ENCODE measurements around the gene EIF3B. TPM values are rescaled to one million over a fixed set of nuclear protein-coding genes. Genes with fewer than 3 reads are reported as not detected.
A peak's percentile ranks its signal among the peaks of the same experiment; 100 is the strongest.

Gene EIF3B
- total and polyA plus RNA-seq, 4 donors: 27.4 to 98.8 (median 60.8) TPM

GRCh38 chr7:2309889-2310331, 44.7 kb upstream of the EIF3B start:
- no peaks in the 10 kb centered on the region for H3K9me3 ChIP-seq (ENCODE audit: control insufficient read depth in 4 of 4, low read length in 3 of 4)
- 76% methylated on average over 20 of the region's 20 CpGs for WGBS
- DNase-seq (ENCODE audit: low spot score): no peak
- no peaks in the 10 kb centered on the region for H3K27me3 ChIP-seq (ENCODE audit: control insufficient read depth in 4 of 4, insufficient read depth in 4 of 4, low read length in 3 of 4)
- peaks cover 0 to 10% (median 5%) of the 10 kb centered on the region in 4 donors for H3K4me1 ChIP-seq (ENCODE audit: control insufficient read depth in 4 of 4, insufficient read depth in 4 of 4, low read length in 3 of 4)
- no peak overlapping the region for H3K9ac ChIP-seq (ENCODE audit: low read depth in 1 of 2, low read length in 2 of 2)
- TF ChIP-seq MAX (IDR thresholded peaks at IDR 0.05) (no peak), RXRA (IDR thresholded peaks at IDR 0.05) (peak in 1 of 2 donors; percentile 50), NR2F2 (IDR thresholded peaks at IDR 0.05) (peak; percentile 66), HNF4G (IDR thresholded peaks at IDR 0.05) (no peak), SP1 (IDR thresholded peaks at IDR 0.05) (peak; percentile 32)
- H3K4me3 ChIP-seq (ENCODE audit: low read depth in 1 of 3, low read length in 3 of 3): no peak overlapping the region
- peak overlapping the region; percentile 6 to 25 for H3K27ac ChIP-seq (ENCODE audit: low read depth in 1 of 2, low read length in 2 of 2)
- no peaks in the 10 kb centered on the region for H3K36me3 ChIP-seq (ENCODE audit: control insufficient read depth in 4 of 4, insufficient read depth in 3 of 4, low read depth in 1 of 4, low read length in 3 of 4)

- peaks cover 0 to 10% (median 5%) of the 10 kb centered on the region in 4 donors for H3K4me1 ChIP-seq (ENCODE audit: control insufficient read depth in 4 of 4, insufficient read depth in 4 of 4, low read length in 3 of 4)
- H3K4me3 ChIP-seq (ENCODE audit: low read depth in 1 of 3, low read length in 3 of 3): no peak overlapping the region
- no peaks in the 10 kb centered on the region for H3K36me3 ChIP-seq (ENCODE audit: control insufficient read depth in 4 of 4, insufficient read depth in 3 of 4, low read depth in 1 of 4, low read length in 3 of 4)
- no peaks in the 10 kb centered on the region for H3K27me3 ChIP-seq (ENCODE audit: control insufficient read depth in 4 of 4, insufficient read depth in 4 of 4, low read length in 3 of 4)
- H3K9me3 ChIP-seq (ENCODE audit: control insufficient read depth in 4 of 4, low read length in 3 of 4): no peaks in the 10 kb centered on the region
- no peak overlapping the region for H3K9ac ChIP-seq (ENCODE audit: low read depth in 1 of 2, low read length in 2 of 2)
- 85% methylated on average over 17 of the region's 17 CpGs for WGBS
- H3K27ac ChIP-seq (ENCODE audit: low read depth in 1 of 2, low read length in 2 of 2): peak overlapping the region in 1 of 2 donors; percentile 46
- no peak for DNase-seq (ENCODE audit: low spot score)
- TF ChIP-seq RXRA (IDR thresholded peaks at IDR 0.05) (no peak), GABPA (IDR thresholded peaks at IDR 0.05 in 1 of 2, conservative IDR thresholded peaks at IDR 0.05 in 1 of 2) (no peak)
Measured at GRCh38 chr7:2312267-2312929, 42.2 kb upstream of the EIF3B start.

GRCh38 chr7:2313450-2314208, 41.0 kb upstream of the EIF3B start:
- peak; percentile 52 for DNase-seq (ENCODE audit: low spot score)
- no peaks in the 10 kb centered on the region for H3K27me3 ChIP-seq (ENCODE audit: control insufficient read depth in 4 of 4, insufficient read depth in 4 of 4, low read length in 3 of 4)
- 23% methylated on average over 42 of the region's 42 CpGs for WGBS
- no peaks in the 10 kb centered on the region for H3K36me3 ChIP-seq (ENCODE audit: control insufficient read depth in 4 of 4, insufficient read depth in 3 of 4, low read depth in 1 of 4, low read length in 3 of 4)
- H3K4me1 ChIP-seq (ENCODE audit: control insufficient read depth in 4 of 4, insufficient read depth in 4 of 4, low read length in 3 of 4): peaks cover 0 to 10% (median 5%) of the 10 kb centered on the region in 4 donors
- H3K9ac ChIP-seq (ENCODE audit: low read depth in 1 of 2, low read length in 2 of 2): peak overlapping the region; percentile 28 to 48
- H3K9me3 ChIP-seq (ENCODE audit: control insufficient read depth in 4 of 4, low read length in 3 of 4): no peaks in the 10 kb centered on the region
- H3K27ac ChIP-seq (ENCODE audit: low read depth in 1 of 2, low read length in 2 of 2): peak overlapping the region; percentile 59 to 77
- TF ChIP-seq FOXA2 (IDR thresholded peaks at IDR 0.05) (no peak), ATF3 (IDR thresholded peaks at IDR 0.05) (no peak), NR2F2 (IDR thresholded peaks at IDR 0.05) (no peak), FOXA1 (IDR thresholded peaks at IDR 0.05) (no peak), CTCF (IDR thresholded peaks at IDR 0.05; ENCODE audit: low read depth, low read length, missing input control) (no peak), ZBTB33 (IDR thresholded peaks at IDR 0.05) (no peak), JUND (IDR thresholded peaks at IDR 0.05) (no peak), TAF1 (conservative IDR thresholded peaks at IDR 0.05) (no peak), RAD21 (IDR thresholded peaks at IDR 0.05) (no peak), HNF4A (conservative IDR thresholded peaks at IDR 0.05) (no peak), RXRA (IDR thresholded peaks at IDR 0.05) (no peak), HNF4G (IDR thresholded peaks at IDR 0.05) (no peak), REST (IDR thresholded peaks at IDR 0.05) (no peak), EGR1 (IDR thresholded peaks at IDR 0.05; ENCODE audit: low read depth in 2 of 2) (no peak), GABPA (IDR thresholded peaks at IDR 0.05 in 1 of 2, conservative IDR thresholded peaks at IDR 0.05 in 1 of 2) (no peak), MAX (IDR thresholded peaks at IDR 0.05) (no peak), SP1 (IDR thresholded peaks at IDR 0.05) (no peak), YY1 (IDR thresholded peaks at IDR 0.05) (no peak)
- H3K4me3 ChIP-seq (ENCODE audit: low read depth in 1 of 3, low read length in 3 of 3): peak overlapping the region; percentile 85 to 91 (median 88)

Measured in liver (tissue), 9 donors.